ENCODE results near the gene AKR1B15. TPM values are rescaled to one million over a fixed set of nuclear protein-coding genes. Genes with fewer than 3 reads are reported as not detected.

Gene AKR1B15
- total RNA-seq = 0.27 TPM in 1 of 2 replicates, not detected in the other

DNA sequence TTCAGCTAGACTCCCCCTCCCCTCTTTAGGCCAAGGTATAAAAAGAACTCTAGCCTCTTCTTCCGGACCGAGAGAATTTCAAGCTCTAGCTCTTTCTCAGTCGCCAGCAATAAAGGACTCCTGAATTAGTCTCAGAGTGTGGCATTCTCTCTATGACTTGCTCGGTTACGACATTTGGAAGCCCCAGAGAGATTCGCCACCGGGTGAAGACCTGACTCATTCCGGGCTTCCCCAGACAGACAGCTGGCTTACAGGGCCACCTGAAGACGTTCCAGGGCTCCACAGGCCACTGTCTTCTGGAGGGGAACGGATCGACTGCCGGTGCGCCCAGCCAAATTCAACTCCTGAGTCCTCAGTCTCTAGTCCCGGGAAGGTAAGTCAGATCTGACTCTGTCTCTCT lies at the start of gene AKR1B15:
Gene AKR1B15, plus strand, starts transcription at position 234 of the 400 bp plus-strand sequence. CDS start 15,510 bp downstream, outside the sequence.
- no peak within 1 kb of the TSS for H3K4me3 ChIP-seq (ENCODE audit: low read depth, low read length)
- DNase-seq (ENCODE audit: low read depth) = no peak
- TF ChIP-seq, protein P1, sequence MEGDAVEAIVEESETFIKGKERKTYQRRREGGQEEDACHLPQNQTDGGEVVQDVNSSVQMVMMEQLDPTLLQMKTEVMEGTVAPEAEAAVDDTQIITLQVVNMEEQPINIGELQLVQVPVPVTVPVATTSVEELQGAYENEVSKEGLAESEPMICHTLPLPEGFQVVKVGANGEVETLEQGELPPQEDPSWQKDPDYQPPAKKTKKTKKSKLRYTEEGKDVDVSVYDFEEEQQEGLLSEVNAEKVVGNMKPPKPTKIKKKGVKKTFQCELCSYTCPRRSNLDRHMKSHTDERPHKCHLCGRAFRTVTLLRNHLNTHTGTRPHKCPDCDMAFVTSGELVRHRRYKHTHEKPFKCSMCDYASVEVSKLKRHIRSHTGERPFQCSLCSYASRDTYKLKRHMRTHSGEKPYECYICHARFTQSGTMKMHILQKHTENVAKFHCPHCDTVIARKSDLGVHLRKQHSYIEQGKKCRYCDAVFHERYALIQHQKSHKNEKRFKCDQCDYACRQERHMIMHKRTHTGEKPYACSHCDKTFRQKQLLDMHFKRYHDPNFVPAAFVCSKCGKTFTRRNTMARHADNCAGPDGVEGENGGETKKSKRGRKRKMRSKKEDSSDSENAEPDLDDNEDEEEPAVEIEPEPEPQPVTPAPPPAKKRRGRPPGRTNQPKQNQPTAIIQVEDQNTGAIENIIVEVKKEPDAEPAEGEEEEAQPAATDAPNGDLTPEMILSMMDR (IDR thresholded peaks at IDR 0.05; ENCODE audit: insufficient read depth, low read length, poor library complexity, severe bottlenecking) = no peak
- H3K27me3 ChIP-seq (ENCODE audit: control insufficient read depth, insufficient read depth, low read length) = no peaks in the 10 kb centered on the region
- H3K36me3 ChIP-seq (ENCODE audit: control insufficient read depth, insufficient read depth, low read length) = no peaks in the 10 kb centered on the region

DNA sequence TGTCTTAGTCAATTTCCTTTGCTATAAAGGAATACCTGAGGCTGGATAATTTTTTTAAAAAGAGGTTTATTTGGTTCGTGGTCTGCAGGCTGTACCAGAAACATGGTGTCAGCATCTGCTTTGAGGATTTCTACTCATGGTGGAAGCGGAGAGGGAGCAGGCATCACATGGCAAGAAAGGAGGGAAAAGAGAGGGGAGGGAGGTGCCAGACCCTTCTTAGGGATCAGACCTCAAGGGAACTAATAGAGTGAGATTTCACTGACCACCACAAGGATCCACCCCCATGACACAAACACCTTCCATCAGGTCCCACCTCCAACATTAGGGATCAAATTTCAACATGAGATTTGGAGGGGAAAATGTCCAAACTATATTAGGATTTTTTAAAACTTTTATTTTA lies 48.5 kb upstream of the AKR1B15 start:
- Histone ChIP-seq H3K27me3 (ENCODE audit: control insufficient read depth, insufficient read depth, low read length) (no peaks in the 10 kb centered on the region), H3K4me3 (ENCODE audit: low read depth, low read length) (no peak overlapping the region), H3K36me3 (ENCODE audit: control insufficient read depth, insufficient read depth, low read length) (no peaks in the 10 kb centered on the region)
- TF ChIP-seq, protein P1 (IDR thresholded peaks at IDR 0.05; ENCODE audit: insufficient read depth, low read length, poor library complexity, severe bottlenecking) = no peak
- DNase-seq (ENCODE audit: low read depth) = no peak

DNA sequence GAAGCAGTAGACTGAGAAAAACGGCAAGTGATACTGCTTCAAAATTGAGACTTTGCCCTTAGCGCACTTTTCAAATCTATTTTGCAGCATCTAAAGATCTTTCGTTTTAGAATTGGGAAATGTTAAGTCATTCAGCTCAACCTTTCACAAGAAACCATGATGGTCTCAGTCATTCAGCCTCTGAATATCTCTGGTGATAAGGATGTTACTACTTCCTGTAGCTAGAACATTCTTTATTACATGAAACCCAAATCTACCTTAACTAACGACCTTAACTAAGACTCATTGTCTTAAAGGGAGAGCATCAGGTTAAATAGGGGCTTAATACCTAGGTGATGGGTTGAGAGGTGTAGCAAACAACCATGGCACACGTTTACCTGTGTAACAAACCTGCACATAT lies 47.9 kb upstream of the AKR1B15 start:
- Histone ChIP-seq H3K36me3 (ENCODE audit: control insufficient read depth, insufficient read depth, low read length) (no peaks in the 10 kb centered on the region), H3K27me3 (ENCODE audit: control insufficient read depth, insufficient read depth, low read length) (no peaks in the 10 kb centered on the region), H3K4me3 (ENCODE audit: low read depth, low read length) (no peak overlapping the region)
- no peak for DNase-seq (ENCODE audit: low read depth)
- TF ChIP-seq, protein P1 (IDR thresholded peaks at IDR 0.05; ENCODE audit: insufficient read depth, low read length, poor library complexity, severe bottlenecking) = no peak

DNA sequence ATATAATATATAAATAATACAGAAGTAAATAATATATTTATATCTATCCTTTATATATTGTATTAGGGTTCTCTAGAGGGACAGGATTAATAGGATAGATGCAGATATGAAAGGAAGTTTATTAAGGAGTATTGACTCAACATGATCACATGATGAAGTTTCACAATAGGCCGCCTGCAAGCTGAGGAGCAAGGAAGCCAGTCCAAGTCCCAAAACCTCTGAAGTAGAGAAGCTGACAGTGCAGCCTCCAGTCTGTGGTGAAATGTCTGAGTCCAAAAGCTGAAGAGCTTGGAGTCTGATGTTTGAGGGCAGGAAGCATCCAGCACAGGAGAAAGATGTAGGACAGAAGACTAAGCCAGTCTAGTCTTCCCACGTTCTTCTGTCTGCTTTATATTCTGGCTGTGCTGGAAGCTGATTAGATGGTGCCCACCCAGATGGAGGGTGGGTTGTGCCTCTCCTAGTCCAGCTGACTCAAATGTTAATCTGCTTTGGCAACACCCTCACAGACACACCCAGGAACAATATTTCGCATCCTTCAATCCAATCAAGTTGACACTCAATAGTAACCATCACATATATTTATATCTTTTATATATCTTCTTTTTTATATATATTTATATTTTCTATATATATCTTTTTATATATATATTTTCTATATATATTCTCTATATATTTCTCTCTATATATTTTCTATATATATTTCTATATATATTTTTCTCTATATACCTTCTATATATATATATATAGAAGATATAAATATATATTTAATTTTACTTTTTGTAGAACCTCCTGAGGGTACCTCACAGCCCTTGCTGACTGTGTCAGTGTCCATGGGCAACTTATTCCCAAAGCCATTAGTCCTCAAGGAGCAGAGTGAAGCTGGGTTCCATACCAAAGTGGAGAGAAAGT lies 46.2 kb upstream of the AKR1B15 start:
- Histone ChIP-seq H3K4me3 (ENCODE audit: low read depth, low read length) (no peak overlapping the region), H3K36me3 (ENCODE audit: control insufficient read depth, insufficient read depth, low read length) (no peaks in the 10 kb centered on the region), H3K27me3 (ENCODE audit: control insufficient read depth, insufficient read depth, low read length) (no peaks in the 10 kb centered on the region)
- no peak for DNase-seq (ENCODE audit: low read depth)
- TF ChIP-seq, protein P1 (IDR thresholded peaks at IDR 0.05; ENCODE audit: insufficient read depth, low read length, poor library complexity, severe bottlenecking) = no peak

DNA sequence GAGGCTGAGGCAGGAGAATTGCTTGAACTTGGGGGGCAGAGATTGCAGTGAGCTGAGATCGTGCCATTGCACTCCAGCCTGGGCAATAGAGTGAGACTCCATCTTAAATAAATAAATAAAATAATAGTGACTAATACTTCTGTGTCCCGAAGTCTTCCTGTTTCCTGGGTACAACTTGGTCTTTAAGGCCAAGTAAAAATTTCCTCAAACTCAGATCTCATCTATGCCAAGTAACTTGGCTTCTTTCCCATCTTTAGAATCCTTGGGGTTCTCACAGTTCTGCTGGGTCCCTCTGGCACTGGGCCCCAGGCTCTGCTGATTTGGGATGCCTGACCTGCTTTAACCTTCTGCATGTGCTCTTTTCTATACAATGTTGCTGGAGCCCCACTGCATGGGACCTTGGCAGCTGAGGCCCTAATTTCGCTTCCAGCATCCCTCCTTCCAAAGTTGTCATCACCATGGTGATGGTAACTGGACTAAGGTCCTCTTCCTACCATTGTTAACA lies 44.2 kb upstream of the AKR1B15 start:
- H3K27me3 ChIP-seq (ENCODE audit: control insufficient read depth, insufficient read depth, low read length) = no peaks in the 10 kb centered on the region
- TF ChIP-seq, protein P1 (IDR thresholded peaks at IDR 0.05; ENCODE audit: insufficient read depth, low read length, poor library complexity, severe bottlenecking) = no peak
- DNase-seq (ENCODE audit: low read depth) = no peak
- no peaks in the 10 kb centered on the region for H3K36me3 ChIP-seq (ENCODE audit: control insufficient read depth, insufficient read depth, low read length)
- H3K4me3 ChIP-seq (ENCODE audit: low read depth, low read length) = no peak overlapping the region

Measured in kidney epithelial cell (primary cell).